Astrocyte (in vitro differentiated cells and primary cell): ENCODE data around the gene EMX1. TPM values are rescaled to one million over a fixed set of nuclear protein-coding genes. Genes with fewer than 3 reads are reported as not detected.

ENCODE experiments used
- DNase-seq: peaks from one replicate; pipeline ENCODE4 v3.0.0-alpha.2; 2010; ENCODE audit warnings: low read depth
- FAIRE-seq: peaks from 2 replicates; lab custom pipeline; 2011; peaks lifted over from hg19 to GRCh38; lab: Jason Lieb, UNC
- H2AFZ ChIP-seq: 2 replicates; pipeline ENCODE4 v1.6.0; 2012; ENCODE audit warnings: low read depth, low read length, inconsistent platforms
- H3K27ac ChIP-seq: 2 replicates; pipeline ENCODE4 v1.5.1; 2011; ENCODE audit warnings: low read depth, low read length, inconsistent platforms
- H3K27me3 ChIP-seq: 2 replicates; pipeline ENCODE4 v1.6.0; 2011; ENCODE audit warnings: low read length, inconsistent platforms; ENCODE audit not compliant: insufficient read depth
- H3K36me3 ChIP-seq: 2 replicates; pipeline ENCODE4 v1.5.1; 2011; ENCODE audit warnings: low read length, inconsistent platforms; ENCODE audit not compliant: insufficient read depth
- H3K4me1 ChIP-seq: 2 replicates; pipeline ENCODE4 v1.5.1; 2011; ENCODE audit warnings: low read length, inconsistent platforms; ENCODE audit not compliant: insufficient read depth
- H3K4me2 ChIP-seq: 2 replicates; pipeline ENCODE4 v1.6.0; 2012; ENCODE audit warnings: low read length, inconsistent platforms
- H3K4me3 ChIP-seq: 2 replicates; pipeline ENCODE4 v1.5.1; 2011; ENCODE audit warnings: low read depth, mild to moderate bottlenecking, low read length, inconsistent platforms; ENCODE audit not compliant: insufficient read depth
- H3K79me2 ChIP-seq: 2 replicates; pipeline ENCODE4 v1.6.0; 2012; ENCODE audit warnings: mild to moderate bottlenecking, low read length, inconsistent platforms; ENCODE audit not compliant: insufficient read depth
- H3K9ac ChIP-seq: 2 replicates; pipeline ENCODE4 v1.6.0; 2012; ENCODE audit warnings: mild to moderate bottlenecking, low read length, inconsistent platforms
- H3K9me3 ChIP-seq: 2 replicates; pipeline ENCODE4 v1.5.1; 2012; ENCODE audit warnings: low read depth, mild to moderate bottlenecking, low read length, inconsistent platforms; ENCODE audit not compliant: insufficient read depth
- H4K20me1 ChIP-seq: 2 replicates; pipeline ENCODE4 v1.6.0; 2012; ENCODE audit warnings: low read length, inconsistent platforms; ENCODE audit not compliant: insufficient read depth
- H3K27ac Mint-ChIP-seq: one replicate; pipeline ENCODE4 v1.8.0; 2021; ENCODE audit warnings: mild to moderate bottlenecking, mixed read lengths; ENCODE audit not compliant: unreplicated experiment
- H3K27me3 Mint-ChIP-seq: one replicate; pipeline ENCODE4 v1.8.0; 2021; ENCODE audit warnings: low read depth, mixed read lengths; ENCODE audit not compliant: unreplicated experiment
- H3K36me3 Mint-ChIP-seq: one replicate; pipeline ENCODE4 v1.8.0; 2021; ENCODE audit warnings: low read depth, mixed read lengths; ENCODE audit not compliant: unreplicated experiment
- H3K4me1 Mint-ChIP-seq: one replicate; pipeline ENCODE4 v1.8.0; 2021; ENCODE audit warnings: low read depth, mixed read lengths; ENCODE audit not compliant: unreplicated experiment
- H3K4me3 Mint-ChIP-seq: one replicate; pipeline ENCODE4 v1.8.0; 2021; ENCODE audit warnings: mild to moderate bottlenecking, moderate library complexity, mixed read lengths; ENCODE audit not compliant: unreplicated experiment
- H3K9me3 Mint-ChIP-seq: one replicate; pipeline ENCODE4 v1.8.0; 2021; ENCODE audit warnings: mild to moderate bottlenecking, mixed read lengths; ENCODE audit not compliant: unreplicated experiment
- CTCF ChIP-seq: IDR thresholded peaks from 2 replicates; pipeline ENCODE4 v1.5.1; 2011; ENCODE audit warnings: low read depth, mild to moderate bottlenecking, inconsistent platforms, low read length, moderate library complexity; ENCODE audit not compliant: insufficient read depth
- EZH2 ChIP-seq: IDR thresholded peaks from 2 replicates; pipeline ENCODE4 v1.6.1; 2012; ENCODE audit warnings: mild to moderate bottlenecking, low read length, inconsistent platforms; ENCODE audit not compliant: insufficient read depth
- total RNA-seq: library from RNA; stranded (reverse); gene quantifications from 2 replicates; pipeline ENCODE4 v1.2.1, GENCODE V29; 2021

Gene EMX1
- total RNA-seq, 1 donor from 2014 or later, result 0.48 TPM

- H3K4me1 ChIP-seq, result peaks cover 15% of the 10 kb centered on the region
- no peaks in the 10 kb centered on the region for H3K36me3 ChIP-seq
- H3K9ac ChIP-seq, result no peak overlapping the region
- H3K4me3 ChIP-seq, result no peak overlapping the region
- Mint-ChIP-seq H3K4me3 (no peak overlapping the region), H3K36me3 (peaks cover 5% of the 10 kb centered on the region), H3K4me1 (peaks cover 4% of the 10 kb centered on the region), H3K9me3 (peaks cover 3% of the 10 kb centered on the region), H3K27ac (no peak overlapping the region), H3K27me3 (peaks cover 50% of the 10 kb centered on the region)
- no peak for TF ChIP-seq EZH2
- no peak for TF ChIP-seq CTCF
- H4K20me1 ChIP-seq, result peaks cover 13% of the 10 kb centered on the region
- H3K9me3 ChIP-seq, result no peaks in the 10 kb centered on the region
- no peak overlapping the region for H3K4me2 ChIP-seq
- no peaks in the 10 kb centered on the region for H3K79me2 ChIP-seq
- FAIRE-seq (no peak), DNase-seq (no peak)
- no peak overlapping the region for H2AFZ ChIP-seq
- H3K27me3 ChIP-seq, result peaks cover 19% of the 10 kb centered on the region
- H3K27ac ChIP-seq, result no peak overlapping the region
These were observed 15.9 kb downstream of the EMX1 start for GRCh38 chr2:72933207-72933606.

- Histone ChIP-seq H3K9me3 (no peaks in the 10 kb centered on the region), H2AFZ (no peak overlapping the region), H3K27me3 (peaks cover 14% of the 10 kb centered on the region), H4K20me1 (peaks cover 13% of the 10 kb centered on the region), H3K36me3 (no peaks in the 10 kb centered on the region), H3K27ac (no peak overlapping the region), H3K79me2 (no peaks in the 10 kb centered on the region), H3K4me1 (peaks cover 15% of the 10 kb centered on the region), H3K4me3 (no peak overlapping the region), H3K4me2 (no peak overlapping the region), H3K9ac (no peak overlapping the region)
- no peak for DNase-seq
- H3K27ac Mint-ChIP-seq, result no peak overlapping the region
- no peak for FAIRE-seq
- H3K36me3 Mint-ChIP-seq, result peaks cover 5% of the 10 kb centered on the region
- H3K4me1 Mint-ChIP-seq, result peaks cover 4% of the 10 kb centered on the region
- no peak overlapping the region for H3K4me3 Mint-ChIP-seq
- H3K27me3 Mint-ChIP-seq, result peaks cover 51% of the 10 kb centered on the region
- TF ChIP-seq CTCF, result no peak
- TF ChIP-seq EZH2, result no peak
- peaks cover 3% of the 10 kb centered on the region for H3K9me3 Mint-ChIP-seq
These were observed 16.4 kb downstream of the EMX1 start for GRCh38 chr2:72933646-72934151.
